AML-193 (cell line): ENCODE results near the gene TMTC3.
"Not testable (repeated sequence)": the region's sequence is repeated elsewhere in the genome, so short reads cannot be mapped to it uniquely, and the experiment has no call there.

Experiments used
- DNase-seq, 2 experiments: peaks; one replicate each; lab custom pipeline; 2025; lab: John Stamatoyannopoulos, UW

TMTC3 gene

DNA sequence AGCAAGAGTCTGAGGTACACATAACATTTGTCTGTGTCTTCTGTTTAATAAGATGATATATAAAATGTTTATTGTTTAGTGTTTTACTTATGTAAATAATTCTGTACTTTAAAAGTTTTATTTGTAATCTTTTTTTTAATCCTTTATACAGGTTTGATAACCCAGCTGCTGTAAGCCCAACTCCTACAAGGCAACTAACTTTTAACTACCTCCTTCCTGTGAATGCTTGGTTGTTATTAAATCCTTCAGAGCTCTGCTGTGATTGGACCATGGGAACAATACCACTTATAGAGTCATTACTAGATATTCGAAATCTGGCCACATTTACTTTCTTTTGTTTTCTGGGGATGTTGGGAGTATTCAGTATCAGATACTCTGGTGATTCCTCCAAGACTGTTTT is 24.1 kb downstream of the TMTC3 start:
- no peak for DNase-seq

DNA sequence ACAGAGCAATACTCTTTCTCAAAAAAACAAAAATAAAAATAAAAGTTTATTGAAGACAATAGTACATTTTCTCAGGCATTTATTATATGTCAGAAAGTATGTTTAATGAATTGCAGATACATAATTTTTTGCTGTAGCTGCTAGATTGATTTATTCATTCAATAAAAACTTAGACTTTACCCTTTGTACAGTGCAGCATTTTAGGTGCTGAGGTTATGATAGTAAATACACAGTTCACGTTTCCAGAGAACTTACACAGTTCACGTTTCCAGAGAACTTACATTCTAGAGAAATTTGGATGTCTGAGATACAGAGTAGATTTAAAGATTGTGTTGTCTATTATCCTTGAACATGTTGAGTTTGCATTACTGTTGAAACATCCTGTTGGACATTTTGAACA is 25.3 kb downstream of the TMTC3 start:
- no peak for DNase-seq

GRCh38 chr12:88172844-88173407 is 30.8 kb downstream of the TMTC3 start:
- no peak for DNase-seq

DNA sequence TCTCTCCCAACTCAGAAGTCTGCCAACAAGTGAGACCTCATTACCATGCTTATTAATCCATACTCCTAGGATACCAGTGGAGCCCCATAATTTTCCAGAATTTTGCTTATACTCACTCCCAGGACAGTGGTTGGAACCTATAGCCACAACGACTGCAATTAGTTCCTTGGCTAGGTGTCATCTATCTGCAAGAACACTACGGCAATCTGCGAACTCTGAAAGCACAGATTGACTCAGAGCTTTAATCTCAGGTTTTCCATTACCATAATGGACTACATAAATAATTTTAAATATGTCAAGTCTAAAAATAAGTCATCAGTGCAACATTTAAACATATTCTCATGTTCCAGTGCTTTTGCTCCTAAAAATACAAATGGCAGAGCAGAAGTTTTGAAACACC is 33.4 kb downstream of the TMTC3 start:
- DNase-seq = no peak

- no peak for DNase-seq
These were observed 37.4 kb downstream of the TMTC3 start for GRCh38 chr12:88179436-88180014.

DNA sequence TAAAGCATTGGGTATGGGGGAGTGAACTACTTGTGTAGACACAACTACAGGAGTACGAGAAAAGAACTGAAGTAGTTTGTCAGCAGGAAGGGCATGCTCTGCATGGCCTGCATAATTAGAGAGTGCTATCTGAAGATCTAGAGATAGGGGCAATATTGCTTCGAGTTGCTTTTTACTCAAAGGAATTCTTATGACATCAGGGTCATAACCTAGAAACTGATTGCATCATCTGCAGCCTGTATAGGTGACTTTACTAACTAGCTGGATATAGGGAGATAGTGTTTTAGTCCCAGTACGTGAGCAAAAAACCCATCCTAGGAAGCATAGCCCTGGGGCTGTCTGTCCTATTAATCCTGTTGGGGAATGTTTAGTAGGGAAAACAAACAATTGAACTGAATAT is 39.8 kb downstream of the TMTC3 start:
- DNase-seq = no peak

DNA sequence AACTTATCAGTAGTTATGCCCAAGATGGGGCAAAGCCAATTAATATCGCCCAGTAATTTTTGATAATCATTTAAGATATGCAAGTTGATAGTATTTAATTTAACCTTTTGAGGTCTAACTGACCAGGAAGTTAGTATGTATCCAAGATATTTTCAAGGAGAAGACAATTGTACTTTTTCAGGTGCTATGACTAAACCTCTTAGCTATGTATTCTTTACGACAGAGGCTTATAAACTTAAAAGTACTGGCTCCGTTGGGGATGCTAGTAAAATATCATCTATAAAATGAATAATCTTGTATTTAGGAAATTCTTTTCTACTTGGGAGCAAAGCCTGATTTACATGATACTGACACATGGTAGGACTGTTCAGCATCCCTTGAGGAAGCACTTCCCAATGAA is 40.3 kb downstream of the TMTC3 start:
- no peak for DNase-seq

GRCh38 chr12:88184196-88184595 is 42.1 kb downstream of the TMTC3 start:
- DNase-seq = no peak

- DNase-seq = no peak
These were observed 43.2 kb downstream of the TMTC3 start for GRCh38 chr12:88185279-88185678.

DNA sequence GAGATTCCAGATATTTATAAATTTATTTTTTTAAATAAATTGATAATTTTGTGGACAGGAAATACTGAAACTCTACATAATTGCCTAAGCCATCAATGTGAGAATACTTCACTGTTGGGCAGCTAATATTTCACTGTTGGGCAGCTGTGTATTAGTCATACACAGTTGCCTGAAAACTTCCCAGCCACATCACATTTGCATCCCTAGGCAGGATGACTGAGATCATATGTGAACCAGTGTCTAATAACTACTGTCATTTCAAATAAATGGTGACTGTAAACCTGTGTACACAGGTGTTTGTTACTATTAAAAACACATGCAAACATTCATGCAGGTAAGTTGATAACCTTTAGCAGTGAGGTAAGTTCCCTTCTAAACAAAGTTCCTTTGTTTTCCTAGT is 43.9 kb downstream of the TMTC3 start:
- DNase-seq = no peak

DNA sequence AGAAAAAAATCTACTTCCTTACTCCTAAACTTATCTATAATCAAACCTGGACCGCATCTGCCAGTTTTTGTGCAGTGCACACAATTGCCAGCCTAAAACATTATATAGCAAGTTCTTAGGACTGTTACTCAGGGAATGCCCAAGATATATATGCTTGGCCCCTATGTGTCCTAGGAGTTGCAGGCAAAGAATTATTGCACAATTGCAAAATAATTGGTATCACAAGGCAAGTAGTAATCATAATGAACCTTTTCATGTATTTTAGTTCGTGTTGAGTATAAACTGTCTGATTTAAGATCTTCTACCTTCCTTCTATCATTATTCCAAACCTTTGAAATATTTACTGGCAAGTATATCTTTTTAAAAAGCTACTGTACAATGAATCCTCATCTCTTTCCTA is 45.5 kb downstream of the TMTC3 start:
- DNase-seq = no peak

- no peak for DNase-seq
These were observed 46.1 kb downstream of the TMTC3 start for GRCh38 chr12:88188180-88188579.

DNA sequence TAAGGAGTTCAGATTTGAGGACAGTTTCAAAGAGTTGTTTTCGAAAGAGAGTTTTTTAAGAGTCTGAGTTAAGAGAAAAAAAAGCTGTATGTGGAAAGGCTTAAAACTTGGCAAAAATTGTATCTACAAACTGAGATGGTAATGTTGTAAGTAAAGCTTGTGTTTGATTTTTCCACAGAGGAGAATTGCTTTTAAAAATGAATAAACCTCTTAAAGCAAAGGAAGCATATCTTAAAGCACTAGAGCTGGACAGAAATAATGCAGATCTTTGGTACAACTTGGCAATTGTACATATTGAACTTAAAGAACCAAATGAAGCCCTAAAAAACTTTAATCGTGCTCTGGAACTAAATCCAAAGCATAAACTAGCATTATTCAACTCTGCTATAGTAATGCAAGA is 50.3 kb downstream of the TMTC3 start:
- DNase-seq = no peak

DNA sequence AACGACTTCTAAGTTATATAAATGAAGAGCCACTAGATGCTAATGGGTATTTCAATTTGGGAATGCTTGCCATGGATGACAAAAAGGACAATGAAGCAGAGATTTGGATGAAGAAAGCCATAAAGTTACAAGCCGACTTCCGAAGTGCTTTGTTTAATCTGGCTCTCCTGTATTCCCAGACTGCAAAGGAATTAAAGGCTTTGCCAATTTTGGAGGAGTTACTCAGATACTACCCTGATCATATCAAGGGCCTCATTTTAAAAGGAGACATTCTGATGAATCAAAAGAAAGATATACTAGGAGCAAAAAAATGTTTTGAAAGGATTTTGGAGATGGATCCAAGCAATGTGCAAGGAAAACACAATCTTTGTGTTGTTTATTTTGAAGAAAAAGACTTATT is 52.8 kb downstream of the TMTC3 start:
- no peak for DNase-seq

- no peak for DNase-seq
These were observed 57.9 kb downstream of the TMTC3 start for GRCh38 chr12:88200029-88200428.

DNA sequence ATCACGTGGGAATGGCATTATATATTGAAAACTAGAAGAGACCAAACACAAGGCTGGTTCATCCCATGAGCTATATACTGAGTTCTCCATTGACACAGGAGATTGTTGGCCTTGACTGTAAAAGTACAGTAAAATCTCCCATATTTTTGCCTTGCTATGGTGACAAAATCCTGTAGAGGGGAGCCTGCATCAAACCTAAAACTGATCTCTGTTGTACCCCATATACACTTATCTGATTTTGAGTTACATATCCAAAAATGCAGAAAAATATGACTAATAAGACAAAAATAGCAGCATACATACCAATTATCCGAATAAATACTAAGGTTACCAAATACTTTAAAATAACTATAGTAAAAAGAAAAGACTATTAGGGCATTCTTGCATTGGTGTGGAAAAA is 60.4 kb downstream of the TMTC3 start:
- no peak for DNase-seq

- DNase-seq = peak; percentile 28 to 42
These were observed 64.5 kb downstream of the TMTC3 start for GRCh38 chr12:88206601-88207000.

- no peak for DNase-seq
These were observed 66.0 kb downstream of the TMTC3 start for GRCh38 chr12:88207921-88208620.

- no peak for DNase-seq
These were observed 66.6 kb downstream of the TMTC3 start for GRCh38 chr12:88208661-88209060.

- DNase-seq = not testable (repeated sequence)
These were observed 68.2 kb downstream of the TMTC3 start for GRCh38 chr12:88210311-88210710.

DNA sequence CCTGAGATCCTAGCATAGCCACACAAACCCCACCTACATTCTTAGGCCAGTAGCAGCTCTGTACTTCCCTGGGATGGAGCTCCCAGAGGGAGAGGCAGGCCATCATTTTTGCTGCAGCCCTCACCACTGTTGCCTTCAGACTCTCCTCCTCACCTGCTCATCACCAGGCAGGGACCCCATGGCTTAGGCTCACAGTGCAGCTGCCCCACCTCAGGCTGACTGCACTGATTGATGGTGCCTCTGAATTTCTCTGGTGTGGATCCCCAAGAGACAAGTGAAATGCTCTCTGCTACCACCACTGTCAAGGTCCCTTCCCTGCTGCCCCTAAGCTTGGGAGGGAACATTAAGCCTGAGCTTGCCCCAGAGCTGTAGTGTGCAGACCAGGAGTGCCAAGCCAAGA is 76.2 kb downstream of the TMTC3 start:
- no peak for DNase-seq

DNA sequence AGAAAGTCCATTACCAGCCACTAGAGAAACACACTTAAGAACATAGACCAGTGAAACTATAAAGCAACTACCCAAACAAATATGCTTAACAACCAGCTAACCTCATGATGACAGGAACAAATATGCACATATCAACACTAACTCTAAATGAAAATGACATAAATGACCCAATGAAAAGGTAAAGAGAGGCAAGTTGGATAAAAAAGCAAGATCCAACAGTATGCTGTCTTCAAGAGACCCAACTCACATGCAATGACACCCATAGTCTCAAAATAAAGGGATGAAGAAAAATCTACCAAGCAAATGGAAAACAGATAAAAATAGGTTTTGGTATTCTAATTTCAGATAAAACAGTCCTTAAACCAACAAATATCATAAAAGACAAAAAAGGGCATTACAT is 77.8 kb downstream of the TMTC3 start:
- no peak for DNase-seq

DNA sequence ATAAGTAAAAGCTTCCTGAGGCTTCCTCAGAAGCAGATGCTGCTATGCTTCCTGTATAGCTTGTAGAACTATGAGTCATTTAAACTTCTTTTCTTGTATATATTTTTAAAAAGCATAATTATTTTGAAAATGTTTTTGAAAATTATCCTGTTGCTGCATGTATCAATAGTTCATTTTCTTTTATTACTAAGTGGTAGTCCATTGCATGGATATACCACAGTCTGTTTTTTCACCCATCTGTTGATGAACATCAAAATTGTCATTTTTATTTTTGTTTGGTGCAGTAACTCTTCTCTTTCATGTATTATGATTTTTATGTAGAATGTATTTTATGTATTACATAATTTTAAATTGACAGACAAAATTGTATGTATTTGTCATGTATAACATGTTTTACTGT is 81.4 kb downstream of the TMTC3 start:
- DNase-seq = no peak

GRCh38 chr12:88225776-88226175 is 83.7 kb downstream of the TMTC3 start:
- DNase-seq = no peak
